Psoas muscle (tissue), 8 donors: ENCODE results near the gene LIG4. TPM values are rescaled to one million over a fixed set of nuclear protein-coding genes. Genes with fewer than 3 reads are reported as not detected.

Experiments used
- ATAC-seq, 4 donors: fragments of 200-7000 bp; cut with Tn5 transposase; one replicate each; pipeline ENCODE4 v1.9.1; 2020; ENCODE audit warnings: moderate library complexity in 3 of 4, mild to moderate bottlenecking in 2 of 4
- DNase-seq, 2 donors: peaks; one replicate each; pipeline ENCODE4 v3.0.0-alpha.2; 2020
- H3K27ac ChIP-seq: fragments of 200-600 bp; one replicate; pipeline ENCODE4 v1.8.0; 2022
- H3K27me3 ChIP-seq, 3 donors: fragments of 200-600 bp in 1 of 3; one replicate each; pipeline versions ENCODE4 v1.6.1 to v1.8.0; 2013 to 2022; ENCODE audit warnings: low read length in 2 of 3, mild to moderate bottlenecking in 2 of 3, moderate library complexity in 1 of 3; ENCODE audit not compliant: insufficient read depth in 3 of 3
- H3K36me3 ChIP-seq, 2 donors: fragments of 200-600 bp in 1 of 2; one replicate each; pipeline versions ENCODE4 v1.6.1 to v1.8.0; 2013 to 2022; ENCODE audit warnings: low read depth in 1 of 2, mild to moderate bottlenecking in 1 of 2, moderate library complexity in 1 of 2; ENCODE audit not compliant: insufficient read depth in 1 of 2
- H3K4me1 ChIP-seq: fragments of 200-600 bp; one replicate; pipeline ENCODE4 v1.8.0; 2022
- H3K4me3 ChIP-seq: fragments of 200-600 bp; one replicate; pipeline ENCODE4 v1.8.0; 2022; ENCODE audit warnings: mild to moderate bottlenecking
- H3K9me3 ChIP-seq: fragments of 200-600 bp; one replicate; pipeline ENCODE4 v1.8.0; 2022
- CTCF ChIP-seq: fragments of 200-600 bp; IDR thresholded peaks from one replicate; pipeline ENCODE4 v1.8.0; 2022; ENCODE audit warnings: antibody characterized with exemption
- WGBS, 3 donors: extraction: QIAGEN DNeasy Blood & Tissue Kit; methylation state at CpG; one replicate each; pipeline versions ENCODE4 v1.1.6 to v1.1.7; 2013; 5-methylcytosine and 5-hydroxymethylcytosine counted together
- intact Hi-C, 2 donors: fragments of 100-400 bp; cut with DNase I; formaldehyde crosslinking; loops; one replicate each; pipeline versions ENCODE4 v1.11.0 to v1.14.2; 2022
- polyA plus RNA-seq, 3 donors: library from polyadenylated mRNA; stranded (reverse); fragments of 200-250 nt; gene quantifications; one replicate each; pipeline ENCODE4 v1.2.3, GENCODE V29; 2013
- total RNA-seq, 4 donors: library from RNA; stranded (reverse); fragmentation: NEBNext Ultra II Directional in 2 of 4; extraction: Animal tissue kit (Norgen Biotek cat#: 25700) in 2 of 4; gene quantifications; one replicate each; pipeline versions ENCODE4 v1.2.1 to v1.2.4, GENCODE V29; 2021 to 2023
- donor health status: healthy with polysubstance abuse.
- donor health status: DM: no; HTN: no; CAD: no; lungs with moderate emphysema.
- donor health status: Bipolar disorder and iron deficiency.
- donor health status: healthy.
- donor health status: DM: yes; HTN: yes; CAD: no.
- donor health status: DM: no; HTN: no; CAD: no.
- donor health status: DM: no; HTN: no; CAD: no.
- donor health status: DM: yes; HTN: yes; CAD: no.

LIG4 gene
- total and polyA plus RNA-seq, 7 donors = 4.6 to 15.0 (median 10.3) TPM

GRCh38 chr13:108214441-108215271 is 680 bp downstream of the LIG4 start:
- Histone ChIP-seq H3K4me1 (peaks cover 22% of the 10 kb centered on the region), H3K36me3 (peaks cover 0 to 14% of the 10 kb centered on the region in 2 donors), H3K27ac (peak overlapping the region; percentile 65), H3K9me3 (no peaks in the 10 kb centered on the region), H3K4me3 (peak overlapping the region; percentile 53), H3K27me3 (no peaks in the 10 kb centered on the region)
- intact Hi-C loops = no loop called here
- DNase-seq (peak; percentile 19 to 57), ATAC-seq (no peak)
- TF ChIP-seq CTCF = no peak
- WGBS, 3 donors = 9 to 11% (median 10%) methylated on average over 35 to 41 of the region's 41 CpGs

- 49 to 55% (median 53%) methylated on average over 5 of the region's 5 CpGs for whole genome bisulfite sequencing, 3 donors
- no peak for DNase-seq
- no peak for ATAC-seq
- Histone ChIP-seq H3K9me3 (no peaks in the 10 kb centered on the region), H3K27me3 (no peaks in the 10 kb centered on the region), H3K27ac (peak overlapping the region; percentile 65), H3K36me3 (peaks cover 4 to 19% of the 10 kb centered on the region in 2 donors), H3K4me3 (peak overlapping the region; percentile 53), H3K4me1 (peaks cover 17% of the 10 kb centered on the region)
- TF ChIP-seq CTCF = no peak
- intact Hi-C loops = no loop called here
These were observed 1.4 kb downstream of the LIG4 start for GRCh38 chr13:108213946-108214345.

GRCh38 chr13:108212886-108213285 is 2.5 kb downstream of the LIG4 start:
- no peak overlapping the region for H3K4me3 ChIP-seq
- H3K9me3 ChIP-seq = no peaks in the 10 kb centered on the region
- no peak for TF ChIP-seq CTCF
- peaks cover 4 to 19% of the 10 kb centered on the region in 2 donors for H3K36me3 ChIP-seq
- DNase-seq = no peak
- 80 to 97% (median 89%) methylated on average over 4 of the region's 4 CpGs for WGBS, 3 donors
- ATAC-seq = no peak
- H3K27ac ChIP-seq = peak overlapping the region; percentile 33
- no peaks in the 10 kb centered on the region for H3K27me3 ChIP-seq
- intact Hi-C loops = no loop called here
- H3K4me1 ChIP-seq = peaks cover 17% of the 10 kb centered on the region

- DNase-seq (no peak), ATAC-seq (no peak)
- Histone ChIP-seq H3K36me3 (peaks cover 4 to 19% of the 10 kb centered on the region in 2 donors), H3K4me1 (no peaks in the 10 kb centered on the region), H3K27me3 (no peaks in the 10 kb centered on the region), H3K4me3 (no peak overlapping the region), H3K27ac (no peak overlapping the region), H3K9me3 (no peaks in the 10 kb centered on the region)
- intact Hi-C loops = no loop called here
- TF ChIP-seq CTCF = no peak
- 75 to 81% (median 81%) methylated on average over 2 of the region's 2 CpGs for WGBS, 3 donors
These were observed 4.8 kb downstream of the LIG4 start for GRCh38 chr13:108210551-108210950.
